GM21786 (cell line): ENCODE data around the gene GPR161.

ENCODE experiments used
- ATAC-seq: cut with Tn5 transposase; IDR thresholded peaks from one replicate; pipeline ENCODE4 v1.9.1; 2021; ENCODE audit not compliant: unreplicated experiment

Gene GPR161

GRCh38 chr1:168112673-168113305, 23.9 kb downstream of the GPR161 start:
- ATAC-seq = no peak

- no peak for ATAC-seq
Measured at GRCh38 chr1:168110896-168111545, 25.7 kb downstream of the GPR161 start.

- no peak for ATAC-seq
Measured at GRCh38 chr1:168106274-168106673, 30.5 kb downstream of the GPR161 start.

- no peak for ATAC-seq
Measured at GRCh38 chr1:168105846-168106245, 30.9 kb downstream of the GPR161 start.

GRCh38 chr1:168104535-168104934, 32.2 kb downstream of the GPR161 start:
- no peak for ATAC-seq

GRCh38 chr1:168102487-168102886, 34.2 kb downstream of the GPR161 start:
- no peak for ATAC-seq

GRCh38 chr1:168101336-168101735, 35.4 kb downstream of the GPR161 start:
- no peak for ATAC-seq

- ATAC-seq = no peak
Measured at GRCh38 chr1:168100315-168101002, 36.3 kb downstream of the GPR161 start.

GRCh38 chr1:168099337-168099801, 37.4 kb downstream of the GPR161 start:
- ATAC-seq = no peak

GRCh38 chr1:168098534-168099320, 38.0 kb downstream of the GPR161 start:
- ATAC-seq = no peak

- ATAC-seq = no peak
Measured at GRCh38 chr1:168097921-168098528, 38.7 kb downstream of the GPR161 start.

- no peak for ATAC-seq
Measured at GRCh38 chr1:168096296-168097165, 40.2 kb downstream of the GPR161 start.

GRCh38 chr1:168095476-168095875, 41.3 kb downstream of the GPR161 start:
- ATAC-seq = no peak

GRCh38 chr1:168093616-168094015, 43.1 kb downstream of the GPR161 start:
- ATAC-seq = no peak

- ATAC-seq = no peak
Measured at GRCh38 chr1:168092566-168093355, 44.0 kb downstream of the GPR161 start.

- no peak for ATAC-seq
Measured at GRCh38 chr1:168091720-168092550, 44.8 kb downstream of the GPR161 start.

- no peak for ATAC-seq
Measured at GRCh38 chr1:168091063-168091462, 45.7 kb downstream of the GPR161 start.

- ATAC-seq = no peak
Measured at GRCh38 chr1:168090395-168090794, 46.3 kb downstream of the GPR161 start.
